Central memory CD4-positive, alpha-beta T cell (primary cell): Measurements from ENCODE around the gene PDCD1.
A peak's percentile ranks its signal among the peaks of the same experiment; 100 is the strongest.
"Not testable (repeated sequence)": the region's sequence is repeated elsewhere in the genome, so short reads cannot be mapped to it uniquely, and the experiment has no call there.

Experiments
- DNase-seq: peaks from one replicate; pipeline ENCODE4 v3.0.0; 2022

Gene PDCD1

GRCh38 chr2:241823531-241824437 is 34.9 kb downstream of the PDCD1 start:
- DNase-seq: not testable (repeated sequence)

GRCh38 chr2:241822264-241822623 is 36.5 kb downstream of the PDCD1 start:
- DNase-seq: no peak

- DNase-seq: no peak
These were observed 37.0 kb downstream of the PDCD1 start for GRCh38 chr2:241821460-241822263.

GRCh38 chr2:241820625-241821384 is 37.9 kb downstream of the PDCD1 start:
- no peak for DNase-seq

DNA sequence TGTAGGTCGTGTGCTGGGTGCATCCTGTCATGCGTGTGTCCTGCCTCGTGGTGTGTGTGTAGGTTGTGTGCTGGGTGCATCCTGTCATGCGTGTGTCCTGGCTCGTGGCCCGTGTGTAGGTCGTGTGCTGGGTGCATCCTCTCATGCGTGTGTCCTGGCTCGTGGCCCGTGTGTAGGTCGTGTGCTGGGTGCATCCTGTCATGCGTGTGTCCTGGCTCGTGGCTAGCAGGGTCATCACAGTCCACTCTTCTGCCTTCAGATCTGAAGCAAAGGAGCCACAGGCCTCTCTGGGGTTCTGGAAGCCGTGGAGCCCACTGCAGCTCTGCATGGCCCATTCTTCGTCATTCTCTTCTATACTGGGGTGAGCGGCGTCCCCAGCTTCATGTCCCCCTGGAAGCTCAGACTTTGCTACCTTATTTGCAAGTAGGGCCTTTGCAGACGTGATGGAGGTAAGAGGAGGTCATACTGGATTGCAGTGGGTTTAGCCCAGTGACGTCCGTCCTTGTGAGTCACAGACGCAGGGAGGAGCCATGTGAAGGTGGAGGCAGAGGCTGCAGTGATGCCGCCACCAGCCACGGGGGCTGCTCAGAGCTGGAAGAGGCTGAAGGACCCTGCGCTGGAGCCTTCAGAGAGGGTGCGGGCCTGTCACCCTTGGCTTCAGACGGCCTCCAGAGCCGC is 38.6 kb downstream of the PDCD1 start:
- DNase-seq: not testable (repeated sequence)

- DNase-seq: no peak
These were observed 39.8 kb downstream of the PDCD1 start for GRCh38 chr2:241818943-241819270.

- no peak for DNase-seq
These were observed 40.3 kb downstream of the PDCD1 start for GRCh38 chr2:241818229-241818942.

DNA sequence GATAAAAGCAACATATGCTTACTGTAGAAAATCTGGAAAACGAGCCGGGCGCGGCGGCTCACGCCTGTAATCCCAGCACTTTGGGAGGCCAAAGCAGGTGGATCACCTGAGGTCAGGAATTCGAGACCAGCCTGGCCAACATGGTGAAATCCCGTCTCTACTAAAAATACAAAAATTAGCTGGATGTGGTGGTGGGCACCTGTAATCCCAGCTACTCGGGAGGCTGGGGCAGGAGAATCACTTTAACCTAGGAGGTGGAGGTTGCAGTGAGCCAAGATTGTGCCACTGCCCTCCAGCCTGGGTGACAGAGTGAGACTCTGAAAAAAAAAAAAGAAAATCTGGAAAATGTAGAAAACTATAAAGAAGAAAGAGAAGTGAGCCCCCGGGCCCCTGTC is 40.9 kb downstream of the PDCD1 start:
- not testable (repeated sequence) for DNase-seq

DNA sequence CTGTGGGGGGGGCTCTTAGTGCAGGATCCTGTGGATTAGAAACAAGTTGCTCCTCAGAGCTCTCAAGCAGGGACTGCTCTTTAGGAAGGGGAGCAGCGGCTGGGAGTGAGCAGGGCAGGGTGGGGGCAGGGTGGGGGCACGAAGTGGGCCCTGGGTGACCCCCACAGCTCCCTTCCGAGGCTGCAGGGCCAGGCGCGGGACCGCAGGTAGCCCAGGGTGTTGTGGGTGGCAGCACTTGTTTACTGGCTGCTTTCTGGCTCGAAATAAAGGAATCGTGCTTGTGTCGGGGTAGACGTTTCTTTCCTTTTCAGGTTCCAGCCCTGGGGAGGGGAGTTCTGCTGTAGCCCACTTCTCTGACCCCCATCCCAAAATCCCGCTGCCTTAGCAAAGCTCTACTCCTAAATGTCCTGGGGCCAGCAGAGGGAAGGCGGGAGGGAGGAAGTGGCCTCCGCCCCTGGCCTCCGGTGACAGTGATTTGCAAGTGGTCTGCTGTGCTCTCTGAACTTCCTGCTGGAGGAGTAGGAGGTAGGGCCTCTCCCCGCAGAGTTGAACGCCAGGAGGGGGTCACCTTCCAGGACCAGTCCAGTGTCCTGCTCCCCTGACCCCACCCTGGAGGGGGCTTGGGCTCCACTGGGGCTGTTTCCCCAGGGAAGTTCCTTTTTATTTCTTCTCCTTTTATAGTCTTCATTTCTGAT is 41.4 kb downstream of the PDCD1 start:
- DNase-seq: no peak

DNA sequence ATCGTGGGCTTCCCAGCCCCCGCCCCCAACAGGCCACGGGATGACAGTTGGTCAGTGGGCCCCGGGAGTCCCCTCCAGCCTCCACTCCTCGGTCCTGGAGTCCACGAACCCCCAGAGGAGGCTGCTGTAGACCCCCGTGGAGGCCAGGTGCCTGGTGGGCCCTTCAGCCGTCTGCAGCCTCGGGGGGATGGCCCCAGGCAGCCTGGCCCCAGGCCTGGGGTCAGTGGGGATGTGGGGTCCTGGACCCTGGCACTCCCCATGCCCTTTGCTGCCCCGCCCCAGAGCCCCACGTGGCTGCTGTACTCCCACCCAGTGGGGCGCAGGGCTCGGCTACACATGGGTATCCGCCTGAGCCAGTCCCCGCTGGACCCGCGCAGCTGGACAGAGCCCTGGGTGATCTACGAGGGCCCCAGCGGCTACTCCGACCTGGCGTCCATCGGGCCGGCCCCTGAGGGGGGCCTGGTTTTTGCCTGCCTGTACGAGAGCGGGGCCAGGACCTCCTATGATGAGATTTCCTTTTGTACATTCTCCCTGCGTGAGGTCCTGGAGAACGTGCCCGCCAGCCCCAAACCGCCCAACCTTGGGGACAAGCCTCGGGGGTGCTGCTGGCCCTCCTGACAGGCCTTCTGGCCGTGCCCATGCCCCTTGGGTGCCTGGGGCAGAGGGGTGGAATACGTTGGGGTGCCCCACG is 42.1 kb downstream of the PDCD1 start:
- DNase-seq: no peak

- DNase-seq: no peak
These were observed 42.9 kb downstream of the PDCD1 start for GRCh38 chr2:241815477-241816430.

DNA sequence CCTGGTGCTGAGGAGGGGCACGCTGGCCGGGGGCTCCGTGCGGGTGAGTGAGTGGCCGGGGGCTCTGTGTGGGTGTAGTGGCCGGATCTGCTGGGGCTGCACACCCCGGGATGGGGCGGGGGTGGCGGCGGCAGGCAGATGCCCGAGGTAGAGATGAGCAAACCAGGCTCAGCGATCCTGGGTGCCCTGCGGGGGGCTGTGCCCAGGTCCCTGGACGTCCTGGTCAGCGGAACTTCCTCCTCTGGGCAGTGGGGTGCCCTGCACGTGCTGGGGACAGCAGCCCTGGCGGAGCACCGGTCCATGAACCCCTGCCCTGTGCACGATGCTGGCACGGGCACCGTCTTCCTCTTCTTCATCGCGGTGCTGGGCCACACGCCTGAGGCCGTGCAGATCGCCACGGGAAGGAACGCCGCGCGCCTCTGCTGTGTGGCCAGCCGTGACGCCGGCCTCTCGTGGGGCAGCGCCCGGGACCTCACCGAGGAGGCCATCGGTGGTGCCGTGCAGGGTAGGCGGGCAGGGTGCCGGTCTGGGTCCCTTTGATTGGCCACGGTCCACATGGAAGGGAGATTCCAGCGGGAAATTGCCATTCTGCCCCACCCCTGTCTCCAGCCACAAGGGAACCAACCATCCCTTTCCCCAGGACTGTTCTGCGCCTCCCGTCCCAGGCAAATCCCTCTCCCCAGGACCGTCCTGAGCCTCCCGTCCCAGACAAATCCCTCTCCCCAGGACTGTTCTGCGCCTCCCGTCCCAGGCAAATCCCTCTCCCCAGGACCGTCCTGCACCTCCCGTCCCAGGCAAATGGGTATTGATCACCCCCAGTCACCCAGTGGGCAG is 43.8 kb downstream of the PDCD1 start:
- DNase-seq: no peak

DNA sequence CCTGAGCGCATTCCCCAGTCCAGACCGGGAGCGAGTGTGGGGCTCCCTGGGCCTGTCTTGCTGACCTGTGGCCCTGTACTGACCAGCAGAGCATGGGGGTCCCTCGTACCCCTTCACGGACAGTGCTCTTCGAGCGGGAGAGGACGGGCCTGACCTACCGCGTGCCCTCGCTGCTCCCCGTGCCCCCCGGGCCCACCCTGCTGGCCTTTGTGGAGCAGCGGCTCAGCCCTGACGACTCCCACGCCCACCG is 44.4 kb downstream of the PDCD1 start:
- no peak for DNase-seq

DNA sequence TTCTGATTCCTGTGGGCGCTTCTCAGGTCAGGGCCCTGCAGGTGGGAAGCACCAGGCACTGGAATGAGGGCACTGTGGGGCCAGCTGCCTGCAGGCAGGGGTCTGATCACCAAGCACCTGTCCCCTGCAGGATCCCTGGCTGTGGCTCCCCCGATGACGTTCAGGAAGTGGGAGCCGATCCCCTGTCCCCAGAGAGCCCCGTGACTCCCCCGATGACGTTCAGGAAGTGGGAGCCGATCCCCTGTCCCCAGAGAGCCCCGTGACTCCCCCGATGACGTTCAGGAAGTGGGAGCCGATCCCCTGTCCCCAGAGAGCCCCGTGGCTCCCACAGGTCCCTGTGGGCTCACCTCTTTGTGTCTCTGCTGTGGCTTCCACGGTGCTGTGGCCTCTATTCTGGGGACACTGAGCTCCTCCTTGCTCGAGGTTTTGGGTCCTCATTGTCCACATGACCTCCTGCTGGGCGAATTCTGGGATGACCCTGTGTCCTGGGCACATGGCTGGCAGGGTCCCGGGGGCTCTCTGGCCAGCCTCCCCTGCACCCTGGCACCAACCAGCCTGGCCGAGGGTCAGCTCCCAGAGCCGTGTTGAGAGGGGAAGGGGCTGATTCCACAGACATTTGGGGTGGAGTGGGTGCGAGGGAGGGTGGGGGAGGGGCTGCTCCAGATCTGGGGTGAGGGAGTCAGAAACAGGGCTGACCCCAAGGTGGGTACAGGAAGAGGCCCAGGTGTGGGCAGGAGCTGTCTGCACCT is 44.9 kb downstream of the PDCD1 start:
- peak; percentile 56 for DNase-seq

DNA sequence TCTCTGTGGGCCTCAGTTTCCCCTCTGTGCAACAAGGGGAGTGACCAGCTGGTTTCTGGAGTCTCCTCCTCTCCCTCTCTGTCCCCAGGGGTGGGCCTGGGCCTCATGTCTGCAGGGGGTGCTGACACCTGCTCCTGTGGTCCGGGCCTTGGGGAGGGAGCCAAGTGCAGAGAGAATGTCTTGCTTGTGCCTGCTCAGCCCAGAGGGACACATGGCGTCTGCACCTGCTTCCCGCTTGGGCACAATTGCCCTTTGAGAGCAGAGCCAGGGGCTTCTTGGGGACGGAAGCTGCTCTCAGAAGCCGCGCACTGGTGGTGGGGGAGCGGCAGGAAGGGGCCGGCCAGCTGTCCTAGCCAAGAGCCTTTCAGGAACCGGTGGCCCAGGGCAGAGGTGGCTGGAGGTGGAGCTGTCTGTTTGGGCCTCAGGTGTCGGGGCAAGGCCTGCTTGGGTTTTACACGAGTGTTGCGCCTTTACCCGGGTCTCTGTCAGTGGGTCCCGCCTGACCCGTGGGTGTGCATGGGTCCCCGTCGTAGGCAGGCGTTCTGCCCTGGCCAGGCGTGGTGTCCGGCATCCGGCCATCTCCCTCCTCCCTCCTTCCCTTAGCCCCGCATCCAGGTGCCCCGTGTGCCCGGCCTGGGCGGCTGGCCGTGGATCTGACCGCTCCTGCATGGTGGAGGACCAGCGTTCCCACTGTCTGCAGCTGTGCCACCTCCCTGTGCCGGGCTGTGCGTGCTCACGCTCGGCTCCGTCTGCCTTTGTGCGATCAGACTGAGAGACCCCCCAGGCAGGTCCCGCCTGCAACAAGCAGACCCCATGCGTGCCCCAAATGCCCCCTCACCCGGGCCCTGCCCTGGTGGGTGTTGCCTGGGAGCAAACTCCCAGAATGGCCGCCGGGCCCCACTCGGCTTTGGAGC is 45.7 kb downstream of the PDCD1 start:
- DNase-seq: no peak

DNA sequence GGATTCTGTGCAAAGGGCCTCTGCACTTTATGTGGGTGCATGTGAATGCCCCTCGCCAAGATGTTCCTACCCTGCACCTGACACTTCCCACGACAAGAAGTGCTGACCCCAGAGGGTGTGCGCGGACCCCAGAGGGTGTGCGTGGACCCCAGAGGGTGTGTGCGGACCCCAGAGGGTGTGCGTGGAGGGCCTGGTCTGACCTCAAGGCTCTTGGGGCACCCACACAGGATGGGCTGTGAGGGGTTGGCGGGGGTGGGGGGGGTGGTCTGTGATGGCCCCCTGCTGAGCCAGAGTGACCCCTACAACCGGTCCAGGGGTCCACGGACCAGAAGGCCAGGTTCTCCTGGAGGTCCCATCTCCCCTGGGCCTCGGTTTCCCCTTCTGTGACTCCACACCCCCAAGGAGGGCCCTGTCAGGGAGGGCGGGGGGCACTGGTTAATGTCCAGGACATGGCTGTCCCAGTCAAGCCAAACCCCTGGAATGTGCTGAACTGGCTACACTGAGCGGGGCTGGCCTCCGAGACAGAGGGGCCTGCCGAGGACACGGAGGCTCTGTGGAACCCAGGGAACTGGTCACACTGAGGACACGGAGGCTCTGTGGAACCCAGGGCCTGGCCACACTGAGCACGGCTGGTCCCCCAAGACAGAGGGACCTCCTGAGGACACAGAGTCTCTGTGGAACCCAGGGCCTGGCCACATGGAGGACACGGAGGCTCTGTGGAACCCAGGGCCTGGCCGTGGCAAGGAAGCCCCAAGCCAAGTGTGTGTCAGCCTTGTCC is 46.6 kb downstream of the PDCD1 start:
- DNase-seq: no peak
